CD4-positive, CD25-positive, alpha-beta regulatory T cell (primary cell): ENCODE measurements around the gene GRIN2C. TPM values are rescaled to one million over a fixed set of nuclear protein-coding genes. Genes with fewer than 3 reads are reported as not detected.

ENCODE experiments used
- ATAC-seq, 2 donors: fragments of 150-1000 bp; cut with Tn5 transposase; one replicate each; pipeline ENCODE4 v1.10.0; 2021; ENCODE audit warnings: low read depth in 2 of 2, moderate number of reproducible peaks in 2 of 2, moderate library complexity in 1 of 2
- DNase-seq, 3 donors: peaks; one replicate each; pipeline versions ENCODE4 v3.0.0 to v3.0.0-alpha.2; 2012 to 2022; ENCODE audit warnings: mixed read lengths in 1 of 3
- H3K27ac ChIP-seq: one replicate; pipeline ENCODE4 v1.7.0; 2013; ENCODE audit warnings: mild to moderate bottlenecking, low read length; ENCODE audit not compliant: insufficient read depth, poor library complexity, severe bottlenecking
- H3K27me3 ChIP-seq: one replicate; pipeline ENCODE4 v1.7.0; 2013; ENCODE audit warnings: low read length; ENCODE audit not compliant: control insufficient read depth, insufficient read depth
- H3K36me3 ChIP-seq: one replicate; pipeline ENCODE4 v1.7.0; 2013; ENCODE audit warnings: mild to moderate bottlenecking, low read length, moderate library complexity; ENCODE audit not compliant: control insufficient read depth, insufficient read depth
- H3K4me1 ChIP-seq: 2 replicates; pipeline ENCODE4 v1.7.0; 2013; ENCODE audit warnings: mild to moderate bottlenecking, low read length; ENCODE audit not compliant: insufficient read depth, control insufficient read depth, poor library complexity, severe bottlenecking
- H3K4me3 ChIP-seq: one replicate; pipeline ENCODE4 v1.7.0; 2013; ENCODE audit warnings: low read depth, mild to moderate bottlenecking, low read length, moderate library complexity
- H3K9me3 ChIP-seq, 2 experiments: 1 replicate in 1 of 2; 2 replicates in 1 of 2; pipeline ENCODE4 v1.7.0; 2013; ENCODE audit warnings: low read length in 2 of 2, mild to moderate bottlenecking in 1 of 2, moderate library complexity in 1 of 2; ENCODE audit not compliant: control insufficient read depth in 2 of 2
- H3K27ac Mint-ChIP-seq, 3 donors: one replicate each; pipeline ENCODE4 v1.8.0; 2020 to 2022; ENCODE audit warnings: mild to moderate bottlenecking in 3 of 3, mixed read lengths in 3 of 3, moderate library complexity in 2 of 3
- H3K27me3 Mint-ChIP-seq: one replicate; pipeline ENCODE4 v1.8.0; 2022; ENCODE audit warnings: mild to moderate bottlenecking, mixed read lengths
- H3K36me3 Mint-ChIP-seq: one replicate; pipeline ENCODE4 v1.8.0; 2020; ENCODE audit warnings: mixed read lengths
- H3K4me1 Mint-ChIP-seq, 4 donors: one replicate each; pipeline ENCODE4 v1.8.0; 2020 to 2022; ENCODE audit warnings: mixed read lengths in 4 of 4, mild to moderate bottlenecking in 1 of 4
- H3K4me3 Mint-ChIP-seq, 4 donors: one replicate each; pipeline ENCODE4 v1.8.0; 2020 to 2022; ENCODE audit warnings: mild to moderate bottlenecking in 4 of 4, mixed read lengths in 4 of 4, moderate library complexity in 3 of 4
- H3K9me3 Mint-ChIP-seq, 7 donors: one replicate each; pipeline ENCODE4 v1.8.0; 2020 to 2022; ENCODE audit warnings: mixed read lengths in 7 of 7, mild to moderate bottlenecking in 3 of 7, moderate library complexity in 2 of 7
- polyA plus RNA-seq, 4 donors: library from polyadenylated mRNA; unstranded; fragments of 300-500 nt; fragmentation: Illumina TruSeq; gene quantifications; one replicate each; pipeline ENCODE4 v1.2.3, GENCODE V29; 2021
- total RNA-seq: library from RNA; stranded (reverse); gene quantifications from one replicate; pipeline ENCODE4 v1.2.3, GENCODE V29; 2022

Gene GRIN2C
- total and polyA plus RNA-seq, 5 donors from 2014 or later = not detected

- H3K27ac Mint-ChIP-seq = peak overlapping the region in 1 of 3 donors; percentile 76
- H3K4me3 ChIP-seq = no peak overlapping the region
- no peak overlapping the region for H3K27ac ChIP-seq
- peaks cover 3% of the 10 kb centered on the region for H3K36me3 Mint-ChIP-seq
- no peaks in the 10 kb centered on the region for H3K36me3 ChIP-seq
- no peaks in the 10 kb centered on the region for H3K9me3 ChIP-seq
- no peaks in the 10 kb centered on the region for H3K4me1 ChIP-seq
- H3K4me3 Mint-ChIP-seq = no peak overlapping the region
- peaks cover 0 to 4% (median 0%) of the 10 kb centered on the region in 7 donors for H3K9me3 Mint-ChIP-seq
- H3K27me3 Mint-ChIP-seq = peaks cover 24% of the 10 kb centered on the region
- ATAC-seq (no peak), DNase-seq (no peak)
- peaks cover 0 to 11% (median 0%) of the 10 kb centered on the region in 4 donors for H3K4me1 Mint-ChIP-seq
- H3K27me3 ChIP-seq = no peaks in the 10 kb centered on the region
Observed at GRCh38 chr17:74846621-74847020, 13.1 kb downstream of the GRIN2C start.

- Mint-ChIP-seq H3K4me1 (peaks cover 5 to 18% (median 7%) of the 10 kb centered on the region in 4 donors), H3K9me3 (peaks cover 0 to 2% (median 0%) of the 10 kb centered on the region in 7 donors), H3K27ac (no peak overlapping the region), H3K27me3 (peaks cover 27% of the 10 kb centered on the region), H3K4me3 (peak overlapping the region in 1 of 4 donors; percentile 46), H3K36me3 (peaks cover 11% of the 10 kb centered on the region)
- ATAC-seq (no peak), DNase-seq (no peak)
- Histone ChIP-seq H3K27ac (no peak overlapping the region), H3K9me3 (no peaks in the 10 kb centered on the region), H3K4me1 (no peaks in the 10 kb centered on the region), H3K27me3 (no peaks in the 10 kb centered on the region), H3K36me3 (no peaks in the 10 kb centered on the region), H3K4me3 (no peak overlapping the region)
Observed at GRCh38 chr17:74843352-74843627, 16.4 kb downstream of the GRIN2C start.

- Mint-ChIP-seq H3K27ac (no peak overlapping the region), H3K27me3 (peaks cover 27% of the 10 kb centered on the region), H3K4me1 (peaks cover 5 to 18% (median 7%) of the 10 kb centered on the region in 4 donors), H3K36me3 (peaks cover 16% of the 10 kb centered on the region), H3K9me3 (peaks cover 0 to 2% (median 0%) of the 10 kb centered on the region in 7 donors), H3K4me3 (no peak overlapping the region)
- no peaks in the 10 kb centered on the region for H3K4me1 ChIP-seq
- no peak overlapping the region for H3K4me3 ChIP-seq
- no peaks in the 10 kb centered on the region for H3K27me3 ChIP-seq
- no peak overlapping the region for H3K27ac ChIP-seq
- no peak for DNase-seq
- ATAC-seq = no peak
- H3K36me3 ChIP-seq = no peaks in the 10 kb centered on the region
- no peaks in the 10 kb centered on the region for H3K9me3 ChIP-seq
Observed at GRCh38 chr17:74842599-74843351, 16.9 kb downstream of the GRIN2C start.

- H3K27me3 ChIP-seq = no peaks in the 10 kb centered on the region
- Mint-ChIP-seq H3K27me3 (peaks cover 27% of the 10 kb centered on the region), H3K36me3 (peaks cover 16% of the 10 kb centered on the region), H3K4me3 (no peak overlapping the region), H3K4me1 (peaks cover 5 to 18% (median 7%) of the 10 kb centered on the region in 4 donors), H3K27ac (no peak overlapping the region), H3K9me3 (peaks cover 0 to 2% (median 0%) of the 10 kb centered on the region in 7 donors)
- H3K36me3 ChIP-seq = peaks cover 3% of the 10 kb centered on the region
- H3K9me3 ChIP-seq = no peaks in the 10 kb centered on the region
- no peak for DNase-seq
- H3K4me1 ChIP-seq = no peaks in the 10 kb centered on the region
- no peak overlapping the region for H3K27ac ChIP-seq
- no peak overlapping the region for H3K4me3 ChIP-seq
- ATAC-seq = no peak
Observed at GRCh38 chr17:74842146-74842598, 17.5 kb downstream of the GRIN2C start.

- Histone ChIP-seq H3K27me3 (no peaks in the 10 kb centered on the region), H3K4me3 (no peak overlapping the region), H3K9me3 (no peaks in the 10 kb centered on the region), H3K27ac (no peak overlapping the region), H3K36me3 (peaks cover 10% of the 10 kb centered on the region), H3K4me1 (no peaks in the 10 kb centered on the region)
- H3K36me3 Mint-ChIP-seq = peaks cover 24% of the 10 kb centered on the region
- peaks cover 5 to 18% (median 7%) of the 10 kb centered on the region in 4 donors for H3K4me1 Mint-ChIP-seq
- H3K9me3 Mint-ChIP-seq = peaks cover 0 to 2% (median 0%) of the 10 kb centered on the region in 7 donors
- H3K27me3 Mint-ChIP-seq = peaks cover 27% of the 10 kb centered on the region
- H3K4me3 Mint-ChIP-seq = no peak overlapping the region
- ATAC-seq = no peak
- no peak overlapping the region for H3K27ac Mint-ChIP-seq
- DNase-seq = no peak
Observed at GRCh38 chr17:74840989-74841666, 18.6 kb downstream of the GRIN2C start.

GRCh38 chr17:74839990-74840852, 19.5 kb downstream of the GRIN2C start:
- ATAC-seq (no peak), DNase-seq (no peak)
- Mint-ChIP-seq H3K4me3 (no peak overlapping the region), H3K9me3 (peaks cover 0 to 2% (median 0%) of the 10 kb centered on the region in 7 donors), H3K4me1 (peaks cover 5 to 18% (median 7%) of the 10 kb centered on the region in 4 donors), H3K27me3 (peaks cover 23% of the 10 kb centered on the region), H3K36me3 (peaks cover 32% of the 10 kb centered on the region), H3K27ac (no peak overlapping the region)
- Histone ChIP-seq H3K4me3 (no peak overlapping the region), H3K36me3 (peaks cover 14% of the 10 kb centered on the region), H3K9me3 (no peaks in the 10 kb centered on the region), H3K27ac (no peak overlapping the region), H3K27me3 (no peaks in the 10 kb centered on the region), H3K4me1 (no peaks in the 10 kb centered on the region)

GRCh38 chr17:74838274-74838673, 21.4 kb downstream of the GRIN2C start:
- peaks cover 17% of the 10 kb centered on the region for H3K27me3 Mint-ChIP-seq
- no peak for ATAC-seq

More at GRCh38 chr17:74838274-74838673, 21.4 kb downstream of the GRIN2C start:
- no peak overlapping the region for H3K27ac Mint-ChIP-seq
- H3K4me1 Mint-ChIP-seq = peaks cover 5 to 16% (median 7%) of the 10 kb centered on the region in 4 donors
- no peak overlapping the region for H3K4me3 Mint-ChIP-seq
- no peak for DNase-seq
- H3K9me3 ChIP-seq = no peaks in the 10 kb centered on the region
- H3K4me3 ChIP-seq = no peak overlapping the region
- peaks cover 33% of the 10 kb centered on the region for H3K36me3 Mint-ChIP-seq
- no peaks in the 10 kb centered on the region for H3K4me1 ChIP-seq
- peaks cover 14% of the 10 kb centered on the region for H3K36me3 ChIP-seq
- H3K27ac ChIP-seq = no peak overlapping the region
- no peaks in the 10 kb centered on the region for H3K27me3 ChIP-seq
- no peaks in the 10 kb centered on the region for H3K9me3 Mint-ChIP-seq
